Right ventricle myocardium superior (tissue), 1 donor: ENCODE results near the gene AHNAK. TPM values are rescaled to one million over a fixed set of nuclear protein-coding genes. Genes with fewer than 3 reads are reported as not detected.
"Not testable (repeated sequence)": the region's sequence is repeated elsewhere in the genome, so short reads cannot be mapped to it uniquely, and the experiment has no call there.

Experiments
- ATAC-seq: fragments of 200-7000 bp; cut with Tn5 transposase; one replicate; pipeline ENCODE4 v1.9.1; 2020; ENCODE audit warnings: mild to moderate bottlenecking; ENCODE audit not compliant: poor library complexity
- DNase-seq: peaks from one replicate; pipeline ENCODE4 v3.0.0-alpha.2; 2020
- intact Hi-C: fragments of 100-400 bp; cut with DNase I; formaldehyde crosslinking; loops from one replicate; pipeline ENCODE4 v1.11.2; 2022
- total RNA-seq: library from RNA; stranded (reverse); fragmentation: NEBNext Ultra II Directional; extraction: Animal tissue kit (Norgen Biotek cat#: 25700); gene quantifications from one replicate; pipeline ENCODE4 v1.2.1, GENCODE V29; 2021
- donor health status: DM: no; HTN: yes; CAD: no; lungs with severe emphysema.

The AHNAK gene
- total RNA-seq, 1 donor from 2014 or later, result 318 TPM

GRCh38 chr11:62457478-62457877, 89.1 kb downstream of the AHNAK start:
- ATAC-seq, result no peak
- intact Hi-C loops, result no loop called here
- DNase-seq, result no peak

GRCh38 chr11:62456630-62457029, 90.0 kb downstream of the AHNAK start:
- intact Hi-C loops, result no loop called here
- no peak for ATAC-seq
- no peak for DNase-seq

DNA sequence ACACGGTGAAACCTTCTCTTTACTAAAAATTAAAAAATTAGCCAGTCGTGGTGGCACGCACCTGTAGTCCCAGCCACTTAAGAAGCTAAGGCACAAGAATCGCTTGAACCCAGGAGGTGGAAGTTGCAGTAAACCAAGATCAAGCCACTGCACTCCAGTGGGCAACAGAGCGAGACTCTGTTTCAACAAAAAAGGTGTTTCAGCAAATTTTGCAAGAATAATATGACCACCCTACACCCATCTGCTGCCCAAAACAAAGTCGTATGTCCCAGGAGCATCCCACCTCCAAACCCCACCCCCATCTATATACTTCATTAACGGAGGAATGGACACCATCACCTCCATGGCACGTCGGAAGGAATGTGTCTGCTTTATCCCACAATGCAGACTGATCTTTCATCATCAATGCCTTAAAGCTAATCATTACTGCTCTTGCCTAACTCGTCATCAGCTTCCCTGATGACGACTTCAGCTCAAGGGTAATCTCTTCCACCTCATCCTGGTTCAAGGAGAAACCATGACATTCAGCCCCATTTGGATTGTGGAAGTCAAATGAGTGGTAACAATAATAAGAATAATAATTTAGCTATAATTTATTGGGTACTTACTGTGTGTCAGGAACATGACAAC, 93.7 kb downstream of the AHNAK start:
- DNase-seq (no peak), ATAC-seq (no peak)
- intact Hi-C loops, result no loop called here

DNA sequence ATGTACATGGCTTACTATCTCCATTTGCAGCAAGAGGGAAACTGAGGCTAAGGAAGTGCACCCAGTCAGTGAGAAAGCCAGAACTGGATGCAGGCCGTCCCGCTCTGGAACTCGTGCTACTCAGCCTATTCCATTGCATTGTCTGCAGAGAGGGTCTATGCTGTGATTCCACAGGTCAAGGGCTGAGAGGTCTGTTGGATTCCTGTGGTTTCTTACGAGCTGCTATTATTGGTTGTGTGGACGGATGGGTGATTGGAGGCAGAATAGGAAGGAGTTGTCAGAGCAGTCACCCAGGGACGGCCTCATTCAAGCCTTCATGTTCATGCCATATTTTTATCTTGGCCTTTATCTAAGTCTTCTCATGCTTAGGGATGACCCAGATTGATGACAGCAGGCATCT, 94.3 kb downstream of the AHNAK start:
- ATAC-seq (no peak), DNase-seq (peak; percentile 0)
- intact Hi-C loops, result no loop called here

DNA sequence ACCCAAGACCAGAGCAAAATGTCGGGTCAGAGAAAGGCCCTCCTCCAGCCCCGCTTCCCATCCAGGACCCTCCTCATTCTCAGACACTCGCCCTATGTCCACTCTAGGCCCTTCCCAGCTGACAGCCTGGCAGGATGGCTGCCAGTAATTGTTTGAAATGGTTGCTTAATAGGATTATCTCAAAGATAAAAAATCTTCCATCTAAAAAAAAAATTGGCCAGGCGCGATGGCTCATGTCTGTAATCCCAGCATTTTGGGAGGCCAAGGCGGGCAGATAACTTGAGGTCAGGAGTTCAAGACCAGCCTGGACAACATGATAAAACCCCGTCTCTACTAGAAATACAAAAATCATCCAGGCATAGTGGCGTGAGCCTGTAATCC, 95.4 kb downstream of the AHNAK start:
- ATAC-seq (no peak), DNase-seq (no peak)
- intact Hi-C loops, result no loop called here

DNA sequence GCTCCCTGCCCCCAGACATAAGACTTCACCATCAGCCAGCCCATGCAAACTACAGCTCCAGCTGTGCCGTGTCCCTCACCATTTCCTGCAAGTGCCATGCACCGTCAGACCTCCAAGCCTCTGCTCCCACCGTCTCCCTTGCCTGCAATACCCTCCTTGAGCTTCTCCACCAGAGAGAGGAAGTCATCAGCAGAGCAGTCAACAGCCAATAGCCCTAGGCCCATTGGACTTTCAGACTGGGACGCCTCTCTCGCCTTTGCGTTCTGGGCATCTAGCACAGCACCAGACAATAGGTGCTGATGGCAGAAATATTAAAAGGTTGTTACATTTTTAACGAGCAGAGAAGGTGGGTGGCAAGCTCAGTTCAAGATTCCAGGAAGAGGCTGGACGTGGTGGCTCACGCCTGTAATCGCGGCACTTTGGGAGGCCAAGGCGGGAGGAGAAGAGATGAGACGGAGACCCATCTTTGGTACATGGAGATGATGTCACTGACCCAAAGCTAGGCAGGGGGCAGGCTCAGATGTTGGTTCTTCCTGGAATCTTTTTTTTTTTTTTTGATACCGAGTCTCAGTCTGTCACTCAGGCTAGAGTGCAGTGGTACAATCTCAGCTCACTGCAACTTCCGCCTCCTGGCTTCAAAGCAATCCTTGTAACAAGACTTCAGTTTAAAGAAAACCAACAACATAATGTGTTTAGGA, 95.9 kb downstream of the AHNAK start:
- no peak for DNase-seq
- no peak for ATAC-seq
- intact Hi-C loops, result no loop called here

- DNase-seq, ATAC-seq, intact Hi-C loops: not testable (repeated sequence)
Measured at GRCh38 chr11:62449912-62450311, 96.7 kb downstream of the AHNAK start.

GRCh38 chr11:62449451-62449851, 97.2 kb downstream of the AHNAK start:
- intact Hi-C loops, result no loop called here
- DNase-seq (no peak), ATAC-seq (no peak)

GRCh38 chr11:62446091-62446490, 100.5 kb downstream of the AHNAK start:
- peak; percentile 61 for DNase-seq
- ATAC-seq, result no peak
- intact Hi-C loops, result no loop called here

DNA sequence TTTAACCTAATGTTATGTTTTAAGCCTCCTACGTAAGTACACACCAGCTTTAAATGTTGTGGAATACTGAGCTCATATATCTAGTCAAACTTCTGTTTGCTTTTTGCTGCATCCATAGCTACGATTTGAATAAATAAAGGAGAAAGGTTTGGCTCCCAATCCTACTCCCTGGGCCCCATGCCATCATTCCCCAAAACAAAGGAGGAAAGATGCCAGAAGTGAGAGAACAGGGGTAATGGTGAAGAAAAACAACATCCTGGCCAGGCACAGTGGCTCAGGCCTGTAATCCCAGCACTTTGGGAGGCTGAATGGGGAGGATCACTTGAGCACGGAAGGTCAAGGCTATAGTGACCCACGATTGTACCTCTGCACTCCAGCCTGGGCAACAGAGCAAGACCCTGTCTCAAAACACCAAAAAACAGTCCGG, 101.3 kb downstream of the AHNAK start:
- peak; percentile 44 for ATAC-seq
- DNase-seq, result peak; percentile 65
- intact Hi-C loops, result no loop called here

GRCh38 chr11:62444835-62445234, 101.8 kb downstream of the AHNAK start:
- intact Hi-C loops, result no loop called here
- DNase-seq (no peak), ATAC-seq (peak; percentile 36)

DNA sequence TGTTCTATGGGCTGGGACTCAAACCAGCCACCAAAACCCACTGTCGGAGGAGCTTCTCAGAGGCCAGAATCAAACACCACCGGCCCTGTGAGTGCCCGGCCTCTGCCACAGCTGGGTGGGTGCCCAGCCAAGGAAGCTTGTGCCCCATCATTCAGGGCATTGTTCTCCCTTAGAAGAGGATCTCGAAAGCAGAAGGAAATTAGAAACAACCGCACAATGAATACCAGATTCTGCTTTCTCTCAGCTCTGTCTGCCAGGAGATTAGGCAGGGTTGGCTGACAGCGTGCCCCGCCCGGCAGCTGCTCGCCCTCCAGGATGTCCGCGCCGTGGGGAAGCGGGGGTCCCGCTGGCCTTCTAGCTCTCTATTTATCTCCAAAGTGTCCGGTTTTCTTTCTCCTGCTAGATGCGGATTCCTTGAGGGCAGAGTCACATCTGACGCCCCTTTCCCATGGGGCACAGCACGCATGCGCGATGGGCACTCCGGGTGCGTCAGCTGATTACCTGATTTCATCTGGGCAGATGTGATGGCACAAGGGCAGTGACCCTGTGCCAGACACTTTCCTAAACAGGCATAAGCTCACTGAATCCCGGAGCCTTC, 102.3 kb downstream of the AHNAK start:
- DNase-seq (peak; percentile 83), ATAC-seq (peak; percentile 70)
- intact Hi-C loops, result no loop called here

DNA sequence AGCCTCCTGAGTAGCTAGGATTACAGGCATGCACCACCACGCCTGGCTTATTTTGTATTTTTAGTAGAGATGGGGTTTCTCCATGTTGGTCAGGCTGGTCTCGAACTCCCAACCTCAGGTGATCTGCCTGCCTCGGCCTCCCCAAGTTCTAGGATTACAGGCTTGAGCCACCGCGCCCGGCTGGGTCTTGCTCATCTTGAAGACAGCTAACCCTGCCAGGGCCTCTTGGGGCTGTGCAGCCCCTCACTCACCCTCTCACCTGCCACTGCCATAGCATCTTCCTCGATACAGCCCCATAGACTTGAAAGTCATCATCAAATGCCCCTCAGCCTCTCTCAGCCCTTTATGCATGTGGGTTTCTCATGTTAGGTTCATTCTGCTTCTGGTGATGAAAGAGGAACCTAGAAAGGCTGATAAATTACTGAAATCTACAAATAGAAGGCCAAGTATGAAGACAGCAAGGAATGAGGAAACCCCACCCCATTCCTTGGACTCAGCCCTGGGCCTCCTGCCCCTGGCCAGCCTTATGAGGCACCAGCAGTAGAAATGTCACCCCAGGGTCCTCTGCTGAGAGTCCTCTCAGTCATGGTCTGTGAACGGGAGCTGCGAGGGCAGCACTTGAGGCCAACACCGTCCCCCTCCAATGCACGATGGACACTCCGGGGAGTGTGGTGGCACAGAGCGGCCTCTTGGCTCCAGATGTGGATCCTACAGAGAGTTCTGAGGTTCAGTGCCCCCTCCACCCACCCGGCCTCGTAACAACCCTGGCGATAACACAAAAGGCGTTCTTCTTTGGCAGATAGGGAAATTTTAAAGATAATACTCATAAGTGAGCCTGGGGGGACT, 103.0 kb downstream of the AHNAK start:
- intact Hi-C loops, result no loop called here
- DNase-seq (peak; percentile 65), ATAC-seq (peak; percentile 65)

GRCh38 chr11:62439785-62440602, 106.6 kb downstream of the AHNAK start:
- intact Hi-C loops, result no loop called here
- ATAC-seq (peak; percentile 8), DNase-seq (no peak)

- ATAC-seq (no peak), DNase-seq (no peak)
- intact Hi-C loops, result no loop called here
Measured at GRCh38 chr11:62438641-62439040, 108.0 kb downstream of the AHNAK start.

DNA sequence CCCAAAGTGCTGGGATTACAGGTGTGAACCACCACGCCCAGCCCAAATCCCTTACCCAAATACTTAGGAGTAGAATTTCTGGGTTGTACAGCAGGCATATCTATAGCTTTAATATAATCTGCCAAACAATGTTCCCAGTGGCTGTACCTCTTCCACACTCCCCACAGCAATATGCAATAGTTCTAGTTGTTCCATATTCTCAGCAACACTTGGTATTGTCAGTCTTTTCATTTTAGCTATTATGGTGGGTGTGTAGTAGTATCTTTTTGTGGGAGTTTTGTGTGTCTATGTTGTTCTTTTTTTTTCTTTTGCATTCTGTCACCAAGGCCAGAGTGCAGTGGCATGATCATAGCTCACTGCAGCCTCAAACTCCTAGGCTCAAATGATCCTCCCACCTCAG, 109.0 kb downstream of the AHNAK start:
- no peak for DNase-seq
- no peak for ATAC-seq
- intact Hi-C loops, result no loop called here

GRCh38 chr11:62435846-62436660, 110.6 kb downstream of the AHNAK start:
- DNase-seq (no peak), ATAC-seq (peak; percentile 37)
- intact Hi-C loops, result no loop called here

- peak; percentile 38 for ATAC-seq
- no peak for DNase-seq
- intact Hi-C loops, result no loop called here
Measured at GRCh38 chr11:62433904-62434276, 112.7 kb downstream of the AHNAK start.
